OCI-LY3 (cell line): ENCODE measurements around the gene HTR1A.

Experiments
- H2AFZ ChIP-seq: fragments of 200-600, 300-600 bp; shearing (Covaris generic); 2 replicates; pipeline ENCODE4 v1.6.0; 2014; ENCODE audit warnings: antibody characterized with exemption, low read depth, low read length
- H3K27ac ChIP-seq: fragments of 200-600, 300-600 bp; sonication (generic); 2 replicates; pipeline ENCODE4 v1.5.1; 2014; ENCODE audit warnings: mild to moderate bottlenecking, low read length, moderate library complexity, mixed read lengths
- H3K27me3 ChIP-seq: fragments of 200-600, 300-600 bp; sonication (generic); 2 replicates; pipeline ENCODE4 v1.6.1; 2014; ENCODE audit warnings: low read depth, low read length, mixed read lengths
- H3K36me3 ChIP-seq: fragments of 200-600, 300-600 bp; sonication (generic); replicated peaks from 2 replicates; pipeline ENCODE3; 2014; ENCODE audit warnings: low read depth, low read length, mixed read lengths
- H3K4me1 ChIP-seq: fragments of 300-600, 200-600 bp; sonication (generic); 2 replicates; pipeline ENCODE4 v1.6.1; 2014; ENCODE audit warnings: low read length, mixed read lengths
- H3K4me2 ChIP-seq: fragments of 200-600, 300-600 bp; sonication (generic); 2 replicates; pipeline ENCODE4 v1.6.1; 2014; ENCODE audit warnings: low read length, mixed read lengths
- H3K4me3 ChIP-seq: fragments of 300-600, 200-600 bp; sonication (generic); 2 replicates; pipeline ENCODE4 v1.5.1; 2014; ENCODE audit warnings: antibody characterized with exemption, mild to moderate bottlenecking, low read length, moderate library complexity
- H3K79me2 ChIP-seq: fragments of 300-600, 200-600 bp; shearing (Covaris generic); 2 replicates; pipeline ENCODE4 v1.6.1; 2014; ENCODE audit warnings: mild to moderate bottlenecking, low read length, mixed read lengths
- H3K9ac ChIP-seq: fragments of 300-600, 200-600 bp; shearing (Covaris generic); 2 replicates; pipeline ENCODE4 v1.6.0; 2014; ENCODE audit warnings: mild to moderate bottlenecking, low read length, moderate library complexity
- H3K9me3 ChIP-seq: fragments of 200-600, 300-600 bp; shearing (Covaris generic); 2 replicates; pipeline ENCODE4 v1.6.1; 2014; ENCODE audit warnings: low read length, mixed read lengths; ENCODE audit not compliant: insufficient read depth
- H4K20me1 ChIP-seq: fragments of 200-600, 300-600 bp; sonication (generic); 2 replicates; pipeline ENCODE4 v1.6.1; 2016; ENCODE audit warnings: low read length, mixed read lengths; ENCODE audit not compliant: insufficient read depth
- CTCF ChIP-seq: fragments of 200-600, 300-600 bp; sonication (generic); IDR thresholded peaks from 2 replicates; pipeline ENCODE4 v1.5.1; 2014; ENCODE audit warnings: antibody characterized with exemption, low read length, low read depth
- EZH2phosphoT487 ChIP-seq: fragments of 200-600 bp; shearing (Covaris generic); IDR thresholded peaks from 2 replicates; pipeline ENCODE4 v1.6.1; 2018; ENCODE audit warnings: antibody characterized with exemption, mixed run types, low read depth

Gene HTR1A

GRCh38 chr5:63957617-63958016, 4.6 kb downstream of the HTR1A start:
- no peaks in the 10 kb centered on the region for H3K9me3 ChIP-seq
- no peaks in the 10 kb centered on the region for H3K36me3 ChIP-seq
- H3K4me2 ChIP-seq = no peak overlapping the region
- no peaks in the 10 kb centered on the region for H3K27me3 ChIP-seq
- 0 out of 2 replicates have a peak, but pooled peaks cover 6% of the 10 kb centered on the region for H3K4me1 ChIP-seq
- no peaks in the 10 kb centered on the region for H4K20me1 ChIP-seq
- no peak overlapping the region for H2AFZ ChIP-seq
- H3K9ac ChIP-seq = no peak overlapping the region
- no peak for TF ChIP-seq EZH2phosphoT487
- no peak for TF ChIP-seq CTCF
- no peaks in the 10 kb centered on the region for H3K79me2 ChIP-seq
- no peak overlapping the region for H3K27ac ChIP-seq
- H3K4me3 ChIP-seq = no peak overlapping the region

- Histone ChIP-seq H3K27ac (no peak overlapping the region), H3K4me1 (0 out of 2 replicates have a peak, but pooled peaks cover 6% of the 10 kb centered on the region), H3K9me3 (no peaks in the 10 kb centered on the region), H4K20me1 (no peaks in the 10 kb centered on the region), H2AFZ (no peak overlapping the region), H3K9ac (no peak overlapping the region), H3K4me2 (no peak overlapping the region), H3K79me2 (no peaks in the 10 kb centered on the region), H3K36me3 (no peaks in the 10 kb centered on the region), H3K4me3 (no peak overlapping the region), H3K27me3 (no peaks in the 10 kb centered on the region)
- no peak for TF ChIP-seq CTCF
Measured at GRCh38 chr5:63953217-63953616, 9.0 kb downstream of the HTR1A start.

GRCh38 chr5:63935103-63935502, 27.1 kb downstream of the HTR1A start:
- Histone ChIP-seq H3K36me3 (no peaks in the 10 kb centered on the region), H4K20me1 (no peaks in the 10 kb centered on the region), H3K4me2 (no peak overlapping the region), H3K79me2 (no peaks in the 10 kb centered on the region), H3K9ac (no peak overlapping the region), H2AFZ (no peak overlapping the region), H3K4me1 (no peaks in the 10 kb centered on the region), H3K9me3 (no peaks in the 10 kb centered on the region), H3K4me3 (no peak overlapping the region), H3K27me3 (no peaks in the 10 kb centered on the region), H3K27ac (no peak overlapping the region)
- TF ChIP-seq EZH2phosphoT487 (no peak), CTCF (no peak)

- Histone ChIP-seq H3K9me3 (no peaks in the 10 kb centered on the region), H4K20me1 (no peaks in the 10 kb centered on the region), H3K9ac (no peak overlapping the region), H3K4me3 (no peak overlapping the region), H3K27me3 (no peaks in the 10 kb centered on the region), H3K4me1 (no peaks in the 10 kb centered on the region), H3K36me3 (no peaks in the 10 kb centered on the region), H3K4me2 (no peak overlapping the region), H3K27ac (no peak overlapping the region), H2AFZ (no peak overlapping the region), H3K79me2 (no peaks in the 10 kb centered on the region)
- TF ChIP-seq CTCF = no peak
- TF ChIP-seq EZH2phosphoT487 = no peak
Measured at GRCh38 chr5:63931836-63932235, 30.4 kb downstream of the HTR1A start.
